HG03460 (cell line): ENCODE results near the gene GPC3.
"Not testable (repeated sequence)": the region's sequence is repeated elsewhere in the genome, so short reads cannot be mapped to it uniquely, and the experiment has no call there.

Experiments
- ATAC-seq: cut with Tn5 transposase; IDR thresholded peaks from one replicate; pipeline ENCODE4 v1.9.1; 2021; ENCODE audit not compliant: unreplicated experiment

The GPC3 gene

GRCh38 chrX:133999031-133999705 lies 13.8 kb upstream of the GPC3 start:
- no peak for ATAC-seq

- ATAC-seq, result no peak
Observed at GRCh38 chrX:133995759-133996158, 10.4 kb upstream of the GPC3 start.

GRCh38 chrX:133994576-133994975 lies 9.2 kb upstream of the GPC3 start:
- ATAC-seq, result no peak

- no peak for ATAC-seq
Observed at GRCh38 chrX:133992882-133993281, 7.5 kb upstream of the GPC3 start.

- ATAC-seq, result no peak
Observed at GRCh38 chrX:133991814-133992213, 6.4 kb upstream of the GPC3 start.

GRCh38 chrX:133991057-133991456 lies 5.7 kb upstream of the GPC3 start:
- not testable (repeated sequence) for ATAC-seq

- no peak for ATAC-seq
Observed at GRCh38 chrX:133989993-133990392, 4.6 kb upstream of the GPC3 start.

GRCh38 chrX:133989490-133989889 lies 4.1 kb upstream of the GPC3 start:
- ATAC-seq, result no peak

- no peak for ATAC-seq
Observed at GRCh38 chrX:133988010-133988409, 2.6 kb upstream of the GPC3 start.

- ATAC-seq, result no peak
Observed at GRCh38 chrX:133987188-133987587, 1.8 kb upstream of the GPC3 start.

GRCh38 chrX:133985967-133986683 lies 731 bp upstream of the GPC3 start:
- no peak for ATAC-seq

GRCh38 chrX:133984857-133985163 lies 584 bp downstream of the GPC3 start:
- ATAC-seq, result no peak

GRCh38 chrX:133983974-133984845 lies 1.2 kb downstream of the GPC3 start:
- ATAC-seq, result no peak

GRCh38 chrX:133983256-133983973 lies 2.0 kb downstream of the GPC3 start:
- ATAC-seq, result no peak

GRCh38 chrX:133981924-133982323 lies 3.5 kb downstream of the GPC3 start:
- no peak for ATAC-seq

GRCh38 chrX:133980832-133981588 lies 4.4 kb downstream of the GPC3 start:
- no peak for ATAC-seq

GRCh38 chrX:133980406-133980805 lies 5.0 kb downstream of the GPC3 start:
- ATAC-seq, result no peak

GRCh38 chrX:133979641-133980230 lies 5.7 kb downstream of the GPC3 start:
- ATAC-seq, result no peak

GRCh38 chrX:133973704-133974103 lies 11.7 kb downstream of the GPC3 start:
- ATAC-seq, result no peak

- ATAC-seq, result no peak
Observed at GRCh38 chrX:133972916-133973315, 12.5 kb downstream of the GPC3 start.
